Tibial nerve (tissue), 4 donors: ENCODE results near the gene CARD11.

Source experiments
- CTCF ChIP-seq, 5 experiments: fragments of 200-600 bp in 3 of 5; fragments of 450-650 bp in 2 of 5; sonication (generic) in 3 of 5; IDR thresholded peaks; one replicate each; pipeline ENCODE4 v1.5.1; 2016 to 2019; ENCODE audit warnings: antibody characterized with exemption in 5 of 5, mild to moderate bottlenecking in 3 of 5, moderate library complexity in 2 of 5
- EP300 ChIP-seq, 2 donors: sonication (generic); formaldehyde crosslinking; IDR thresholded peaks; one replicate each; pipeline ENCODE4 v1.6.1; 2017; ENCODE audit warnings: antibody characterized with exemption in 2 of 2, mild to moderate bottlenecking in 1 of 2
- POLR2A ChIP-seq, 2 donors: fragments of 450-650 bp; IDR thresholded peaks; one replicate each; pipeline ENCODE4 v1.6.1; 2017; ENCODE audit warnings: antibody characterized with exemption in 2 of 2, mild to moderate bottlenecking in 2 of 2, moderate library complexity in 2 of 2

- TF ChIP-seq POLR2A (IDR thresholded peaks at IDR 0.05): no peak
- no peak for TF ChIP-seq CTCF (IDR thresholded peaks at IDR 0.05)
- no peak for TF ChIP-seq EP300 (IDR thresholded peaks at IDR 0.05)
Measured at GRCh38 chr7:2959828-2960599, 83.7 kb downstream of the CARD11 start.
